ENCODE measurements around the gene POFUT1.
"Not testable (repeated sequence)": the region's sequence is repeated elsewhere in the genome, so short reads cannot be mapped to it uniquely, and the experiment has no call there.

Gene POFUT1

GRCh38 chr20:32168184-32168910, 39.3 kb upstream of the POFUT1 start:
- H3K4me3 ChIP-seq (ENCODE audit: low read length): no peak overlapping the region
- H3K9ac ChIP-seq (ENCODE audit: low read length): no peak overlapping the region
- peaks cover 31% of the 10 kb centered on the region for H3K36me3 ChIP-seq (ENCODE audit: control insufficient read depth, insufficient read depth, low read length, severe bottlenecking)
- peak; percentile 1 for DNase-seq (ENCODE audit: low read depth)
- H3K4me1 ChIP-seq (ENCODE audit: control insufficient read depth, insufficient read depth, low read length): no peaks in the 10 kb centered on the region
- no peaks in the 10 kb centered on the region for H3K9me3 ChIP-seq (ENCODE audit: control insufficient read depth, low read length)
- H3K27me3 ChIP-seq (replicated peaks; ENCODE audit: control insufficient read depth, insufficient read depth, low read length): no peaks in the 10 kb centered on the region

GRCh38 chr20:32177696-32178095, 30.0 kb upstream of the POFUT1 start:
- H3K36me3 ChIP-seq (ENCODE audit: control insufficient read depth, insufficient read depth, low read length, severe bottlenecking); H3K9me3 ChIP-seq (ENCODE audit: control insufficient read depth, low read length); DNase-seq (ENCODE audit: low read depth); H3K4me1 ChIP-seq (ENCODE audit: control insufficient read depth, insufficient read depth, low read length); H3K9ac ChIP-seq (ENCODE audit: low read length); H3K27me3 ChIP-seq (replicated peaks; ENCODE audit: control insufficient read depth, insufficient read depth, low read length); H3K4me3 ChIP-seq (ENCODE audit: low read length): not testable (repeated sequence)

DNA sequence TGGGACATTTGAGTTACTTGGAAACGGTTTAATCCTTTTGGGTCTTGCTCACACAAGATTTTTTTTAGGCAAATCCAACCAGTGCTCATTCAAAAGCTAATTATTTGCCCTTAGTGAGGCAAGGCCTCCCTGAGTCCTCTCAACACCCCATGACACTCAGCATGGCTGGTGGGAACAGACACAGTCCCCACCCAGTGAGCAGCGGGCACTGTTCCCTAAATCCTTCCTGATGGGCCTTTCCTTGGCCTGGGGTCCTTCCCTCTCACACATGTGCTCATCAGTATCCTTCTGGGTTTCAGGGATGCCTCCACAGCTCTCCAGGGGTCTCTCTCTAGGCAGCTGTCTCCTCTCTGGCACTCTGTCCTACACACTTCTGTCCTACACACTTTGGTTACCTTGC, 28.2 kb upstream of the POFUT1 start:
- Histone ChIP-seq H3K4me1 (ENCODE audit: control insufficient read depth, insufficient read depth, low read length) (no peaks in the 10 kb centered on the region), H3K4me3 (ENCODE audit: low read length) (no peak overlapping the region), H3K36me3 (ENCODE audit: control insufficient read depth, insufficient read depth, low read length, severe bottlenecking) (no peaks in the 10 kb centered on the region), H3K9me3 (ENCODE audit: control insufficient read depth, low read length) (no peaks in the 10 kb centered on the region), H3K9ac (ENCODE audit: low read length) (no peak overlapping the region), H3K27me3 (replicated peaks; ENCODE audit: control insufficient read depth, insufficient read depth, low read length) (no peaks in the 10 kb centered on the region)
- no peak for DNase-seq (ENCODE audit: low read depth)

GRCh38 chr20:32179934-32180333, 27.7 kb upstream of the POFUT1 start:
- Histone ChIP-seq H3K4me1 (ENCODE audit: control insufficient read depth, insufficient read depth, low read length) (no peaks in the 10 kb centered on the region), H3K27me3 (replicated peaks; ENCODE audit: control insufficient read depth, insufficient read depth, low read length) (no peaks in the 10 kb centered on the region), H3K36me3 (ENCODE audit: control insufficient read depth, insufficient read depth, low read length, severe bottlenecking) (no peaks in the 10 kb centered on the region), H3K9me3 (ENCODE audit: control insufficient read depth, low read length) (no peaks in the 10 kb centered on the region), H3K4me3 (ENCODE audit: low read length) (no peak overlapping the region), H3K9ac (ENCODE audit: low read length) (no peak overlapping the region)
- DNase-seq (ENCODE audit: low read depth): no peak

- DNase-seq (ENCODE audit: low read depth): no peak
- Histone ChIP-seq H3K4me3 (ENCODE audit: low read length) (no peak overlapping the region), H3K4me1 (ENCODE audit: control insufficient read depth, insufficient read depth, low read length) (no peaks in the 10 kb centered on the region), H3K9me3 (ENCODE audit: control insufficient read depth, low read length) (no peaks in the 10 kb centered on the region), H3K36me3 (ENCODE audit: control insufficient read depth, insufficient read depth, low read length, severe bottlenecking) (no peaks in the 10 kb centered on the region), H3K27me3 (replicated peaks; ENCODE audit: control insufficient read depth, insufficient read depth, low read length) (no peaks in the 10 kb centered on the region), H3K9ac (ENCODE audit: low read length) (no peak overlapping the region)
These were observed 26.1 kb upstream of the POFUT1 start for GRCh38 chr20:32181606-32182005.

DNA sequence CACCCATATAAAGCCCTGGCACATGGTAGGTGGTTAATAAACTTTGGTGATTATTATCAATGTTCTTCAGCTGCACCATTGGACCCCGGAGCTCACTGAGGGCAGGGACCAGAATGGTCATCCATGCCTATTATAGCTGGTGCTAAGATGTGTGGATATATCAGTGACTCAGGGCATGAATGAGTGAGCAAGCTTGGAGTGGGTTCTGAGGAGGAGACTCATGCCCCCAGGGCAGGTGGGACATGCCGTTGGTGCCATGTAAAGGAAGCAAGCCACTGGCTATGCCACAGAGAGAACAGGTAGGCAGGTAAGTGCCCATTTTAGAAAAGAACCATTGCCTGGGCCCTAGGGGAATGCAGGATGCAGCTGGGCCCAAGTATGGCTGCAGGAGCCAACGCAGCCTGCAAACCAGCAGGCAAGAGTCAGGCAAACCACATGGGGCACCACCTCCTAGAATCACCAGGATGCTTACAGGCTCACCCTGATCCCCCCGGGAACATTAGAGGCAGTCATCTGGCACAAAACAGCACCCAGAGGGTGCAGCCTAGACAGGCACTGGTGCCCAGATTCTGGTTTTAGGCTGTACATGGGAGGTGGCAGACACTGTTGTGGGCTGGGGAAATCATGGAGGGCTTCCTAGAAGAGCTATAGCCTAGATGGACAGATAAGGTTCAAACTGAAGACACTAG, 23.6 kb upstream of the POFUT1 start:
- no peak overlapping the region for H3K9ac ChIP-seq (ENCODE audit: low read length)

GRCh38 chr20:32184961-32185603, 22.6 kb upstream of the POFUT1 start:
- Histone ChIP-seq H3K4me1 (ENCODE audit: control insufficient read depth, insufficient read depth, low read length) (peaks cover 6% of the 10 kb centered on the region), H3K27me3 (replicated peaks; ENCODE audit: control insufficient read depth, insufficient read depth, low read length) (no peaks in the 10 kb centered on the region), H3K9me3 (ENCODE audit: control insufficient read depth, low read length) (no peaks in the 10 kb centered on the region), H3K4me3 (ENCODE audit: low read length) (no peak overlapping the region), H3K9ac (ENCODE audit: low read length) (no peak overlapping the region), H3K36me3 (ENCODE audit: control insufficient read depth, insufficient read depth, low read length, severe bottlenecking) (no peaks in the 10 kb centered on the region)
- DNase-seq (ENCODE audit: low read depth): no peak

More for the DNA sequence above, 23.6 kb upstream of the POFUT1 start:
- Histone ChIP-seq H3K9me3 (ENCODE audit: control insufficient read depth, low read length) (no peaks in the 10 kb centered on the region), H3K4me3 (ENCODE audit: low read length) (no peak overlapping the region), H3K36me3 (ENCODE audit: control insufficient read depth, insufficient read depth, low read length, severe bottlenecking) (no peaks in the 10 kb centered on the region), H3K27me3 (replicated peaks; ENCODE audit: control insufficient read depth, insufficient read depth, low read length) (no peaks in the 10 kb centered on the region), H3K4me1 (ENCODE audit: control insufficient read depth, insufficient read depth, low read length) (no peaks in the 10 kb centered on the region)
- no peak for DNase-seq (ENCODE audit: low read depth)

DNA sequence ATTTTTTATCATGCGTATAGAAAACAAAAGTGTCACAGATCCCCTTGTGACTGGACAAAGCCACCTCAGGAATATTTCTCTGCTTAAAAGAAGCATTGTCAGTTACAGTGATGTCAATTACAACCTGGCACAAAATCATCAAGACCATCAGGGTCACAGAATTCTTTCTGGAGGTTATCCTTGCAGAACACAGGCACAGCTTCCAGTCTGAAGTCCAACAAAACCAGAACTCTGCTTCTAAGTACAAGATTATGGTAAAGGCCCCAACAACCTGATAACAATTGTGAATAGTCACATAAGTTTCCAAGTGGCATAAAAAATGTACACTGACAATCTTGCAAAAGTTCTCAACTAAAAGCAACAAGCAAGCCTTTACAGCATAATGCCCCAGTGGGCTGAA, 21.2 kb upstream of the POFUT1 start:
- Histone ChIP-seq H3K27me3 (replicated peaks; ENCODE audit: control insufficient read depth, insufficient read depth, low read length) (no peaks in the 10 kb centered on the region), H3K4me1 (ENCODE audit: control insufficient read depth, insufficient read depth, low read length) (peaks cover 6% of the 10 kb centered on the region), H3K4me3 (ENCODE audit: low read length) (no peak overlapping the region), H3K9me3 (ENCODE audit: control insufficient read depth, low read length) (no peaks in the 10 kb centered on the region), H3K9ac (ENCODE audit: low read length) (no peak overlapping the region), H3K36me3 (ENCODE audit: control insufficient read depth, insufficient read depth, low read length, severe bottlenecking) (no peaks in the 10 kb centered on the region)
- DNase-seq (ENCODE audit: low read depth): no peak

DNA sequence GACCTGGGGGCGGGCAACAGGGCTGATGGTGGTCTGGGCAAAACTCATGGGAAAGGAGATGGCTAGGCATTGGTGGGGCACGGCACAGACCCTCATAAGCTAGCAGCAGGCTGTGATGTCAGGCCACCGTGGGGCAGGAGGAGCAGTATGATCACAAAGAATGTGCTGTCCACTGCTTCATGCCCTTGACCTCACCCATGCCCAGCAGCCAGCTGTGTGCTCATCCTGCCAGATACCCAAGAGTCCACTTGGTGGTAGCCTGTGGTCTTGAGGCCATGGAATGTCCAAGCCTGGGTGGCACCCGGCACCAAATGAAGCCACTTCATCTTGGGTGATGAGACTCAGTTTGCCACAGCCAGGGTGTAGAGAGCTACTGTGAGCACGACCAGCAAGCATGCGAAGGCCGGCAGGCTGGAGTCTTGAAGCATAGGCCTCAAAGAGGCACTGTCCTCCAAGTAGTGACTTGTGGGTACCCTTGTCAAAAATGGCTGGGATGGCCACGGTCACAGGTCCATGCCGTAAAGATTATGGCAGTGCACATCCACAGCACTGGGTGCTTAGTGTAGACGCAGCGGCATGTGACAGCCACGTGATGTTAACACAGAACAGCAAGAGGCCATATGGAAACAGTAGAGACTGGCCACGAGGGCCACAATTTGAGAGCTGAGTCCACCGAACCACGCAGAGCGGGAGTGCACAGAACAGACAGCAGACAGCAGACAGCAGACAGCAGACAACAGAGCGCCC, 19.1 kb upstream of the POFUT1 start:
- peaks cover 6% of the 10 kb centered on the region for H3K4me1 ChIP-seq (ENCODE audit: control insufficient read depth, insufficient read depth, low read length)
- H3K36me3 ChIP-seq (ENCODE audit: control insufficient read depth, insufficient read depth, low read length, severe bottlenecking): no peaks in the 10 kb centered on the region
- no peaks in the 10 kb centered on the region for H3K9me3 ChIP-seq (ENCODE audit: control insufficient read depth, low read length)
- no peak overlapping the region for H3K9ac ChIP-seq (ENCODE audit: low read length)
- DNase-seq (ENCODE audit: low read depth): no peak
- no peak overlapping the region for H3K4me3 ChIP-seq (ENCODE audit: low read length)
- no peaks in the 10 kb centered on the region for H3K27me3 ChIP-seq (replicated peaks; ENCODE audit: control insufficient read depth, insufficient read depth, low read length)

- Histone ChIP-seq H3K9ac (ENCODE audit: low read length) (peak overlapping the region; percentile 87), H3K27me3 (replicated peaks; ENCODE audit: control insufficient read depth, insufficient read depth, low read length) (no peaks in the 10 kb centered on the region), H3K4me1 (ENCODE audit: control insufficient read depth, insufficient read depth, low read length) (peaks cover 6% of the 10 kb centered on the region), H3K4me3 (ENCODE audit: low read length) (peak overlapping the region; percentile 78), H3K9me3 (ENCODE audit: control insufficient read depth, low read length) (no peaks in the 10 kb centered on the region), H3K36me3 (ENCODE audit: control insufficient read depth, insufficient read depth, low read length, severe bottlenecking) (no peaks in the 10 kb centered on the region)
- DNase-seq (ENCODE audit: low read depth): no peak
These were observed 18.6 kb upstream of the POFUT1 start for GRCh38 chr20:32189123-32189410.

Data from adipocyte (in vitro differentiated cells).